Nephron progenitor cell (in vitro differentiated cells): ENCODE results near the gene ZNF256.

Experiments used
- DNase-seq: peaks from one replicate; pipeline ENCODE4 v3.0.0; 2021
- H3K27ac Mint-ChIP-seq: 2 replicates; pipeline ENCODE4 v1.8.0; 2021; ENCODE audit warnings: mild to moderate bottlenecking, moderate library complexity, mixed read lengths
- H3K27me3 Mint-ChIP-seq: 2 replicates; pipeline ENCODE4 v1.8.0; 2021; ENCODE audit warnings: mild to moderate bottlenecking, low read depth, mixed read lengths; ENCODE audit not compliant: poor library complexity
- H3K36me3 Mint-ChIP-seq: 2 replicates; pipeline ENCODE4 v1.8.0; 2021; ENCODE audit warnings: low read depth, mixed read lengths
- H3K4me1 Mint-ChIP-seq: 2 replicates; pipeline ENCODE4 v1.8.0; 2021; ENCODE audit warnings: mixed read lengths
- H3K4me3 Mint-ChIP-seq: 2 replicates; pipeline ENCODE4 v1.8.0; 2021; ENCODE audit warnings: mild to moderate bottlenecking, moderate library complexity, mixed read lengths
- H3K9me3 Mint-ChIP-seq: 2 replicates; pipeline ENCODE4 v1.8.0; 2021; ENCODE audit warnings: mild to moderate bottlenecking, moderate library complexity, mixed read lengths
- TF ChIP-seq, protein P1 (sequence below): fragments of 200-600 bp; sonication (generic); IDR thresholded peaks from 2 replicates; pipeline ENCODE4 v1.5.0; 2021; ENCODE audit warnings: antibody characterized with exemption

The ZNF256 gene

DNA sequence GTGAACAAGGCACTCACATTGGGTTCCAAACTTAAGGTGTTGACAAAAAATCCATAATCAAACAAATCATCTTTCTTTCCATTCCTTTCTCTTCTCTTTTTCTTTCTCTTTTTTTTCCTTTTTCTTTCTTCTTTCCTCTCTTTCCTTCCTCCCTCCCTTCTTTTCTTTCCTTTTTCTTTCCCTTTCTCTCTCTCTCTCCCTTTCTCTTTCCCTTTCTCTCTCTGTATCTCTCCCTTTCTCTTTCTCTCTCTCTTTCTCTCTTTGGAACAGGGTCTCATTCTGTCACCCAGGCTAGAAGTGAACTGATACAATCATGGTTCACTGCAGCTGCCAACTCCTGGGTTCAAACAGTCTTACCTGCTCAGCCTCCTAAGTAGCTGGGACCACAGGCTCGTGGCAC is 14.3 kb upstream of the ZNF256 start:
- Mint-ChIP-seq H3K4me3 (no peak overlapping the region), H3K27ac (no peak overlapping the region), H3K4me1 (no peaks in the 10 kb centered on the region), H3K9me3 (peaks cover 80% of the 10 kb centered on the region), H3K36me3 (peaks cover 36% of the 10 kb centered on the region), H3K27me3 (peaks cover 2% of the 10 kb centered on the region)
- TF ChIP-seq, protein P1, sequence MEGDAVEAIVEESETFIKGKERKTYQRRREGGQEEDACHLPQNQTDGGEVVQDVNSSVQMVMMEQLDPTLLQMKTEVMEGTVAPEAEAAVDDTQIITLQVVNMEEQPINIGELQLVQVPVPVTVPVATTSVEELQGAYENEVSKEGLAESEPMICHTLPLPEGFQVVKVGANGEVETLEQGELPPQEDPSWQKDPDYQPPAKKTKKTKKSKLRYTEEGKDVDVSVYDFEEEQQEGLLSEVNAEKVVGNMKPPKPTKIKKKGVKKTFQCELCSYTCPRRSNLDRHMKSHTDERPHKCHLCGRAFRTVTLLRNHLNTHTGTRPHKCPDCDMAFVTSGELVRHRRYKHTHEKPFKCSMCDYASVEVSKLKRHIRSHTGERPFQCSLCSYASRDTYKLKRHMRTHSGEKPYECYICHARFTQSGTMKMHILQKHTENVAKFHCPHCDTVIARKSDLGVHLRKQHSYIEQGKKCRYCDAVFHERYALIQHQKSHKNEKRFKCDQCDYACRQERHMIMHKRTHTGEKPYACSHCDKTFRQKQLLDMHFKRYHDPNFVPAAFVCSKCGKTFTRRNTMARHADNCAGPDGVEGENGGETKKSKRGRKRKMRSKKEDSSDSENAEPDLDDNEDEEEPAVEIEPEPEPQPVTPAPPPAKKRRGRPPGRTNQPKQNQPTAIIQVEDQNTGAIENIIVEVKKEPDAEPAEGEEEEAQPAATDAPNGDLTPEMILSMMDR, result no peak
- no peak for DNase-seq

DNA sequence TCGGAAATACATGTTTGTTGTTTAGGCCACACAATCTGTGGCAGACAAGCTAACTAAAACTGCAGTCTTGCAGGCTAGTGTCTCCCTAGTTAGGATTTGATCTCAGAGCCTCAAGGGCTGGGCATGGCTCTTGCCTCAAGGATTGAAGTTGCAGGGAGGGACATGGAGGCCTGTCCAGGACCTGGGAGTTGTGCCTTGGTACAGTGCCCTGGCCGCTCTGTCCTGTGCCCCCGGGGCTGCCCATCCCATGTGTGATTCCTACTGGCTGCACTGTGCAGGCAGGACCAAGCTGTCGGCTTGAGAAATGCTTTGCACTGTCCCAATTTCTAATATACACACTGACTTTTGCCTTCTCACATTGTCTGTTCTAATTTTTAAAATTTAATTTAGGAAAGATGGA is 7.5 kb upstream of the ZNF256 start:
- Mint-ChIP-seq H3K27ac (no peak overlapping the region), H3K36me3 (peaks cover 22% of the 10 kb centered on the region), H3K27me3 (peaks cover 5% of the 10 kb centered on the region), H3K9me3 (peaks cover 87% of the 10 kb centered on the region), H3K4me3 (no peak overlapping the region), H3K4me1 (no peaks in the 10 kb centered on the region)
- TF ChIP-seq, protein P1, result no peak
- no peak for DNase-seq

DNA sequence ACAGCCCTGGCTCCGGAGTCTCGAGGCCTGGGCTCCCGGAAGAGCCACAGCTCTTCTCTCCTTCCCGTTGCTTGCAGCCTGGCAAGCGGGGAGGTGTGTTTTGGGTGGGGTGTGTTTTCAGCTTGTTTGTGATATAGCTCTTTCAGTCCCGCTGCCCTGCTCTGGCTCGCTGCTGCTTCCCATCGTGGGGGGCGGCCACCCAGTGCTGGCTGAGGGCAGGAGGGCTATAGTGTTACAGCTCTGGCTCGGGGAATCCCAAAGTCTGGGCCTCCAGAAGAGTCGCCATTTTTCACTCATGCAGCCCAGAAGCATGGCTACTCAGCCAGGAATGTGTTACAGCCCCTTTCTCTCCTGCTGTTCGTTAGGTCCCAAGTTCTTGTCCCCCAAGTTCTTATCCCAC is 2.2 kb upstream of the ZNF256 start:
- peaks cover 85% of the 10 kb centered on the region for H3K9me3 Mint-ChIP-seq
- H3K36me3 Mint-ChIP-seq, result peaks cover 32% of the 10 kb centered on the region
- no peak for DNase-seq
- TF ChIP-seq, protein P1, result no peak
- no peak overlapping the region for H3K4me3 Mint-ChIP-seq
- peaks cover 2% of the 10 kb centered on the region for H3K27me3 Mint-ChIP-seq
- H3K4me1 Mint-ChIP-seq, result peaks cover 12% of the 10 kb centered on the region
- H3K27ac Mint-ChIP-seq, result no peak overlapping the region

DNA sequence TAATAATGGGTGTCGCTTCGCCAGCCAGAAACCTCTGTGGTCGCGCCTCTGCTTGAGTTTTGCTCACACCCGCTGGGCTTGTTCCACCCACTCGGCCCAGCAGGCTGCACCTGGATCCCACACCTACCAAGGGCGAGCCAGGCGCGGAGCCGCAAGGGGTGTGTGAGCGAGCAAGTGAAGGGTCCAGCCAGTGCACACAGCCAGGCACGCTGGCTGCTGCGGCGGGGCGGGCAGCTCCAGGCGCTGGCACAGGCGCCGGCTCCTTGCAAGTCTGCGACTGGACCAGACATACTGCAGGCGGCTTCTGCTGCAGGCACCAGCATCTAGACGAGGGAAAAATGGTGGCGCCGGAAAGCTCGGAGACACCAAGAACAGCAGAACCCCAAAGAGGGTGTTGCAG is 1.8 kb upstream of the ZNF256 start:
- TF ChIP-seq, protein P1, result no peak
- peaks cover 12% of the 10 kb centered on the region for H3K4me1 Mint-ChIP-seq
- peaks cover 36% of the 10 kb centered on the region for H3K36me3 Mint-ChIP-seq

DNA sequence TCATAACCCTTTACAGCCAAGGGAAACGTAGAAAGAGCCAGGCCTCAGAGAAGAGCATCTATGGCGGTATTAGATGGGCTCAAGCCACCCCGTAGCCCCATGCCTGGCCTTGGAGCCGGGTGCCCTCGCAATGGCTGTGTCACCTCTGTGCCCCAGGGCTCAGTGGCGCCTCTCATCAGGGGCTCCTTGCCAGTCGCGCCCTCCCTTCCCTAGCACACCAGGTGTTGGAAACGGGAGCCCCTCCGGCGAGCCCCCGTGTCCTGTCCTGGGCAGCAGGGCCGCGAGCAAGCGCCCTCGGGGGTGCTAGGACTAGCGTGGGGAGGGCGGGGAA is 453 bp downstream of the ZNF256 start:
- Mint-ChIP-seq H3K36me3 (peaks cover 58% of the 10 kb centered on the region), H3K4me3 (peak overlapping the region; percentile 92), H3K27me3 (no peaks in the 10 kb centered on the region), H3K4me1 (peaks cover 12% of the 10 kb centered on the region), H3K27ac (no peak overlapping the region), H3K9me3 (peaks cover 88% of the 10 kb centered on the region)
- TF ChIP-seq, protein P1, result no peak
- no peak for DNase-seq

More for the DNA sequence above, 1.8 kb upstream of the ZNF256 start:
- Mint-ChIP-seq H3K27ac (no peak overlapping the region), H3K9me3 (peaks cover 85% of the 10 kb centered on the region), H3K27me3 (peaks cover 2% of the 10 kb centered on the region), H3K4me3 (no peak overlapping the region)
- DNase-seq, result no peak

DNA sequence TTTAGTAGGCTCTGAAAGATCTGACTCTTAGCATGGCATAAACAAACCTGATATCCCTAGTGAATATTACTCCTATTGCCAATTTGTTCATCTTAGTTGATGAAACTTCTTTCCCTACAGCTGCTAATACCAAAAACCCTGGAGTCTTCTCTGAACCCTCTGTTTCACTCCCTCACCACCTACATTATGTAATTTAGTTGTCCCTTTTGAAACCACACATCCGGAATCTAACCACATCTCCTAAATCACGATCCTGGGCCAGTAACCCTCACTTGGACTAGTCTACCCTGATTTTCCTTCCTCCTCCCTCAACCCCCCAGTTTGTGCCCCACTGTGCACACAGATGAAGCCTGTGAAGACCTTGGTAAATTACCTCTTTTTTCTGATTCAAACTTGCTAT is 1.2 kb downstream of the ZNF256 start:
- Mint-ChIP-seq H3K36me3 (peaks cover 66% of the 10 kb centered on the region), H3K9me3 (peaks cover 89% of the 10 kb centered on the region), H3K4me1 (peaks cover 12% of the 10 kb centered on the region), H3K27ac (peak overlapping the region; percentile 58), H3K4me3 (peak overlapping the region; percentile 92), H3K27me3 (no peaks in the 10 kb centered on the region)
- TF ChIP-seq, protein P1, result no peak
- no peak for DNase-seq
